Stimulated activated naive CD8-positive, alpha-beta T cell treated with anti-CD3 and anti-CD28 coated beads, Interleukin-15, Interleukin-2, amounts not matched to agents 100 ng/mL and 50 ng/mL, for 24 hours (primary cell): ENCODE results near the gene COL9A3.

Experiments used
- H3K27ac Mint-ChIP-seq: one replicate; pipeline ENCODE4 v1.8.0; 2021; ENCODE audit warnings: mild to moderate bottlenecking, mixed read lengths
- H3K27me3 Mint-ChIP-seq: one replicate; pipeline ENCODE4 v1.8.0; 2021; ENCODE audit warnings: mixed read lengths
- H3K36me3 Mint-ChIP-seq: one replicate; pipeline ENCODE4 v1.8.0; 2021; ENCODE audit warnings: low read depth, mixed read lengths
- H3K4me1 Mint-ChIP-seq: one replicate; pipeline ENCODE4 v1.8.0; 2021; ENCODE audit warnings: low read depth, mixed read lengths
- H3K4me3 Mint-ChIP-seq: one replicate; pipeline ENCODE4 v1.8.0; 2021; ENCODE audit warnings: mild to moderate bottlenecking, mixed read lengths
- H3K9me3 Mint-ChIP-seq: one replicate; pipeline ENCODE4 v1.8.0; 2021; ENCODE audit warnings: mixed read lengths

COL9A3 gene

DNA sequence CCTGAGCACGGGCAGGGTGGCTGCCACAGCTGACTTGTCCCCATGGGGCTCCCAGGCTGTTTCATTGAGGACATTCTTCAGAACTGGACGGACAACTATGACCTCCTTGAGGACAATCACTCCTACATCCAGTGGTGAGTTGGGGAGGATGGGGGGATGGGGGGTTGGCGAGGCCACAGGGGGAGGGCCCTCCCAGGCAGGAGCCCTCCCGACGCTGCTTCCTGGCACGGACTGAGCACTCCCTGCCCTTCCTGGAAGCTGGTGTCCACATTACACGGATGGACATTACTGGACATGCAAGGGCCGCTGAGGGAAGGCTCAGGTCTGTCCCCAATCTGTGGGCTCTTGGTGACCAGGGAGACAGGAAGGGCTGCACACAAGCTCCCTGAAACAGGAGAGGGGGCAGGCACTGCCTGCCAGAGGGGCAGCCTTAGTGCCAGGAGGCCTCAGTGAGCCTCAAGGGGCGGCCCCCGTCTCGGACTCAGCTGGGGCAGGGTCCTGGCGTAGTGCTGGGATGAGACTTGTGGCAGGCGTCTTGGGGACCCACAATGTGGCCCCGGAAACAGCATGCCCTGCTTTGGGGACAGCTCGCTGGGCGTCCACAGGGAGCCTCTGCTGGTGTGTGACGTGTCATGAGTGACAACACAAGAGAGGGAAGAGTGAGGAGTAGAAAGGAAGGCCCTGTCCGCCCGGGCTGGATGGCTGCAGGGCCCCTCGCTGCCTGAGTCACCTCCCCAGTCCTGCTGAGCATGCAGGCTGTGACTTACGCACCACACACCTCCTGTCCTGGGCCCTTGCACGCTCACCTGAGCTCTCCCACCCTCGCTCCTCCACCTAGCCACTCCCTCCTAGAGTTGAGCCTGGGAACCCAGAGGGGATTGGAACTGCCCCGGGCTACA lies 7.1 kb upstream of the COL9A3 start:
- Mint-ChIP-seq H3K27ac (no peak overlapping the region), H3K36me3 (peaks cover 9% of the 10 kb centered on the region), H3K4me3 (no peak overlapping the region), H3K4me1 (peaks cover 22% of the 10 kb centered on the region), H3K27me3 (no peaks in the 10 kb centered on the region), H3K9me3 (no peaks in the 10 kb centered on the region)

GRCh38 chr20:62811320-62811719 lies 5.5 kb upstream of the COL9A3 start:
- H3K27ac Mint-ChIP-seq = no peak overlapping the region
- H3K9me3 Mint-ChIP-seq = no peaks in the 10 kb centered on the region
- H3K36me3 Mint-ChIP-seq = peaks cover 9% of the 10 kb centered on the region
- peaks cover 17% of the 10 kb centered on the region for H3K4me1 Mint-ChIP-seq
- peaks cover 12% of the 10 kb centered on the region for H3K27me3 Mint-ChIP-seq
- no peak overlapping the region for H3K4me3 Mint-ChIP-seq

GRCh38 chr20:62811720-62812119 lies 5.1 kb upstream of the COL9A3 start:
- Mint-ChIP-seq H3K4me3 (no peak overlapping the region), H3K36me3 (peaks cover 9% of the 10 kb centered on the region), H3K4me1 (peaks cover 13% of the 10 kb centered on the region), H3K27ac (no peak overlapping the region), H3K27me3 (peaks cover 12% of the 10 kb centered on the region), H3K9me3 (no peaks in the 10 kb centered on the region)

DNA sequence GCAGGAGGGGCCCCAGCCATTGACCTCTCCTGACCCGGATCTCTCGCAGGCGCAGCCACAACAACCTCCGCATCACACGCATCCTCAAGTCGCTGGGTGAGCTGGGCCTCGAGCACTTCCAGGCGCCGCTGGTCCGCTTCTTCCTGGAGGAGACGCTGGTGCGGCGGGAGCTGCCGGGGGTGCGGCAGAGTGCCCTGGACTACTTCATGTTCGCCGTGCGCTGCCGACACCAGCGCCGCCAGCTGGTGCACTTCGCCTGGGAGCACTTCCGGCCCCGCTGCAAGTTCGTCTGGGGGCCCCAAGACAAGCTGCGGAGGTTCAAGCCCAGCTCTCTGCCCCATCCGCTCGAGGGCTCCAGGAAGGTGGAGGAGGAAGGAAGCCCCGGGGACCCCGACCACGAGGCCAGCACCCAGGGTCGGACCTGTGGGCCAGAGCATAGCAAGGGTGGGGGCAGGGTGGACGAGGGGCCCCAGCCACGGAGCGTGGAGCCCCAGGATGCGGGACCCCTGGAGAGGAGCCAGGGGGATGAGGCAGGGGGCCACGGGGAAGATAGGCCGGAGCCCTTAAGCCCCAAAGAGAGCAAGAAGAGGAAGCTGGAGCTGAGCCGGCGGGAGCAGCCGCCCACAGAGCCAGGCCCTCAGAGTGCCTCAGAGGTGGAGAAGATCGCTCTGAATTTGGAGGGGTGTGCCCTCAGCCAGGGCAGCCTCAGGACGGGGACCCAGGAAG lies 4.5 kb upstream of the COL9A3 start:
- H3K36me3 Mint-ChIP-seq = peaks cover 9% of the 10 kb centered on the region
- no peaks in the 10 kb centered on the region for H3K9me3 Mint-ChIP-seq
- no peak overlapping the region for H3K4me3 Mint-ChIP-seq
- H3K4me1 Mint-ChIP-seq = peaks cover 9% of the 10 kb centered on the region
- no peak overlapping the region for H3K27ac Mint-ChIP-seq
- H3K27me3 Mint-ChIP-seq = peaks cover 12% of the 10 kb centered on the region

GRCh38 chr20:62812907-62813200 lies 4.0 kb upstream of the COL9A3 start:
- H3K9me3 Mint-ChIP-seq = no peaks in the 10 kb centered on the region
- no peak overlapping the region for H3K4me3 Mint-ChIP-seq
- peaks cover 6% of the 10 kb centered on the region for H3K4me1 Mint-ChIP-seq
- H3K27ac Mint-ChIP-seq = no peak overlapping the region
- peaks cover 12% of the 10 kb centered on the region for H3K27me3 Mint-ChIP-seq
- H3K36me3 Mint-ChIP-seq = peaks cover 9% of the 10 kb centered on the region

GRCh38 chr20:62813588-62813987 lies 3.3 kb upstream of the COL9A3 start:
- Mint-ChIP-seq H3K27ac (no peak overlapping the region), H3K27me3 (peaks cover 16% of the 10 kb centered on the region), H3K4me3 (no peak overlapping the region), H3K9me3 (no peaks in the 10 kb centered on the region), H3K4me1 (no peaks in the 10 kb centered on the region), H3K36me3 (peaks cover 3% of the 10 kb centered on the region)

- no peak overlapping the region for H3K4me3 Mint-ChIP-seq
- no peak overlapping the region for H3K27ac Mint-ChIP-seq
- H3K36me3 Mint-ChIP-seq = peaks cover 3% of the 10 kb centered on the region
- no peaks in the 10 kb centered on the region for H3K4me1 Mint-ChIP-seq
- peaks cover 16% of the 10 kb centered on the region for H3K27me3 Mint-ChIP-seq
- H3K9me3 Mint-ChIP-seq = no peaks in the 10 kb centered on the region
Observed at GRCh38 chr20:62814060-62814708, 2.7 kb upstream of the COL9A3 start.

DNA sequence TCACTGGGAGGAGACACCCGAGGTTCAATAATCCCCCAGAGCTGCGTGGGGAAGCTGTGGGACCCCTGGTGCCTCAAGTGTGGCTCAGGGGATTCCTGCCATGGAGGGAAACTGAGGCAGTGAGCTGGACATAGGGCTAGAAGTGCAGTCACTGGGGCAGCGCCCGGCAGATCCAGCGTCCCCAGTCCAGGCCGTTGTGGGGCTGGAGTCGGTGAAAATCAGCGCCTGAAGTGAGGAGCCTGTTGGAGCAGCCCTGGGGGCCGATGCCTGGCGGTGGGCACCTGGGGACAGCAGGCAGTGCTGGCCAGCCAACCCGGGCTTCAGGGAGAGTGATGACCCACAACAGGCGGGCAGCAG lies 2.2 kb upstream of the COL9A3 start:
- H3K27ac Mint-ChIP-seq = no peak overlapping the region
- H3K36me3 Mint-ChIP-seq = peaks cover 3% of the 10 kb centered on the region
- peaks cover 16% of the 10 kb centered on the region for H3K27me3 Mint-ChIP-seq
- no peaks in the 10 kb centered on the region for H3K4me1 Mint-ChIP-seq
- H3K4me3 Mint-ChIP-seq = no peak overlapping the region
- no peaks in the 10 kb centered on the region for H3K9me3 Mint-ChIP-seq

- Mint-ChIP-seq H3K36me3 (peaks cover 3% of the 10 kb centered on the region), H3K27ac (no peak overlapping the region), H3K27me3 (peaks cover 16% of the 10 kb centered on the region), H3K9me3 (no peaks in the 10 kb centered on the region), H3K4me1 (no peaks in the 10 kb centered on the region), H3K4me3 (no peak overlapping the region)
Observed at GRCh38 chr20:62815066-62815991, 1.5 kb upstream of the COL9A3 start.

GRCh38 chr20:62816031-62816883 lies 593 bp upstream of the COL9A3 start:
- Mint-ChIP-seq H3K4me3 (no peak overlapping the region), H3K36me3 (peaks cover 3% of the 10 kb centered on the region), H3K27me3 (peaks cover 16% of the 10 kb centered on the region), H3K27ac (no peak overlapping the region), H3K4me1 (no peaks in the 10 kb centered on the region), H3K9me3 (no peaks in the 10 kb centered on the region)

DNA sequence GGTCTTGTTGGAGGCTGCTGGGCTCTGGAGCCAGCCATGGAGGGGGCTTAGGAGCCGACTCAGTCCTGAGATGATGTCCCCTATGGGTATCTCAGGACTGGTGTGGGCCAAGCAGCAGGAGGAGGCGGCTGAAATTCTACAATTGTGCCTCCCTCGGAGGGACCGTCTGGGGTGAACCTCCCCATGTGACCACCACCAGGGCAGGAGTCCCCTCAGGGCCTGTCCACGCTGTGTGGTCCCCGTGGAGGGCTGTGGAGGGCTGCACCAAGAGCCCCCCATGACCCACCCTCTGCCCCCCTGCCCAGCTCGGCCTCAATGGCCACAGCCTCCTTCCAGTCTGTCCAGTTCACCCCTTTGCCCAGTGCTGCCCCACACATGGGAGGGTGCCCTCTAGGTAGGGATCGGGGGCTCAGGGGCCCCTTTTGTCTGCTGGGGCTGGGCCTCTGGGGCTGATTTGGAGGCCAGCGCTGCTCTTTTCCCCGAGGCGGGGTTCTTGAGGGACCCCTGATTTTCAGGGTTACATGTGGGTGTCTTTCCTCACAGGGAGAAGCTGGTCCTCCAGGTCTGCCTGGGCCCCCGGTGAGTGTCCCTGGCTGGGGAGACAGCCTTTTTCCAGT lies 1.2 kb downstream of the COL9A3 start:
- Mint-ChIP-seq H3K27me3 (peaks cover 16% of the 10 kb centered on the region), H3K4me1 (peaks cover 4% of the 10 kb centered on the region), H3K27ac (no peak overlapping the region), H3K9me3 (no peaks in the 10 kb centered on the region), H3K36me3 (no peaks in the 10 kb centered on the region), H3K4me3 (no peak overlapping the region)

DNA sequence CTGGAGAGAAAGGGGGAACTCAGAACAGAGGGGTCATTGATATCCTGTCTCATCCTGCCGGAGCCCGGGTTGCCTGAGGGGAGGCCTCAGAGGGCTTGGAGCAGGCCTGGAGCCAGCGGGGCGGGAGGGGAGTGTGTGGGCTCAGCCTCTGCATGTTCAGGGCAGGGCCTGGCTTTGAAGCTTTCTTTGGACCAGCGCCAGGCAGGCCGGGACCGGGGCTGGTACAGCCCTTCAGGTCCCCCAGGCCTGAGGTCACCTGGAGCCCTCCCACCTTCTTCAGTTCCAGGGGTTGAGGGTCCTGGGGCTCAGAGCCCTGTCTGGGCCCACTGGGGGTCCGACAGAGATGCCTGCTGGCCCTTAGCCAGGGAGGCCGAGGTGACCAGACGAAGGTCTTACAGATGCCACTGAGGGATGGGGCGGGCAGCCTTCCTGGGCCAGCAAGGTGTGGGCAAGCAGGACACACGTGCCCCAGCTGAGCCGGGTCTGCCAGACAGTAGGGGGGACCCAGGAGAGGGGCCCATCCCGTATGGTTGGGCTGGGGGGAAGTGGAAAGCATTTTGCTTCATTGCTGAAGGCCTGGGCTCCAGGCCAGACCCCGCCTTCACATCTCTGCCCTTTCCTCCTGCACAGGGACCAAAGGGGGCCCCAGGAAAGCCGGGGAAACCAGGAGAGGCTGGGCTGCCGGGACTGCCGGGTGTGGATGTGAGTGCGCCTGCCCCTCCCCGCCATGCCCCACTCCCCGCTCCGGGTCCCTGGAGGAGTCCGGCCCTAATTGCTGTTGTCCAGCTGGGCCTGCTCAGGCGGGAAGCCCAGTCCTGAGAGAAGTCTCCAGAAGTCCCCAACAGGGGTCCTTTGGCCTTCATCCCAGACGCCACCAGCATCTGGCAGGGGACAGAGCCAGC lies 2.0 kb downstream of the COL9A3 start:
- Mint-ChIP-seq H3K36me3 (no peaks in the 10 kb centered on the region), H3K4me3 (no peak overlapping the region), H3K27me3 (peaks cover 16% of the 10 kb centered on the region), H3K27ac (no peak overlapping the region), H3K9me3 (no peaks in the 10 kb centered on the region), H3K4me1 (peaks cover 4% of the 10 kb centered on the region)
